Loucy (cell line): ENCODE measurements around the gene RPH3AL.

ENCODE experiments used
- CTCF ChIP-seq: fragments of 200-600 bp; sonication (generic); conservative IDR thresholded peaks from 2 replicates; pipeline ENCODE4 v1.5.1; 2014; ENCODE audit warnings: mild to moderate bottlenecking, antibody characterized with exemption, low read length
- EZH2phosphoT487 ChIP-seq: fragments of 200-600 bp; IDR thresholded peaks from 2 replicates; pipeline ENCODE4 v1.6.1; 2018; ENCODE audit warnings: antibody characterized with exemption, mild to moderate bottlenecking, moderate library complexity, borderline replicate concordance

- TF ChIP-seq CTCF (no peak), EZH2phosphoT487 (no peak)
Observed at GRCh38 chr17:364766-365165, 12.2 kb upstream of the RPH3AL start.
